ENCODE results near the gene CAP1.

CAP1 gene

DNA sequence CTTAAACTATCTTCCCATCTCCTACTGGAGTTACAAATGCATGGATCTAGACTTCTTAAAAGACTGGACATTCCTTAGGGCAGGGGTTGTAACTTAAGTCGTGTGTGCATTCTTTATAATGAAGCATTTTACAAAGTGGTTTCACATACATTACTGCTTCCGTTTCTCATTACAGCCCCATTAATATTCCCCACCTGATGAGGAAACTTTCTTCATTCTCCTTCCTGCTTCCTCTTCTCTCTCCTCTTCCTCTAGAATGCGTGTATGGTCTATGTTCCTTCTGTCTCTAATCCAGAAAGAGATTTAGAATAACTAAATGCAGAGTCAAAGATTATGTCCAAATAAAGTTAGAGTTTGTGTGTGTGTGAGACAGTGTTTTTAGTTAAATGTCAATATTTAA lies 1.8 kb upstream of the CAP1 start:
- no peak overlapping the region for H3K4me3 ChIP-seq (ENCODE audit: low read depth, low read length)
- ChIA-PET CTCF (interaction anchor here (0.9 to 1.1 kb wide), 3 partner anchors 8 to 240 kb away, joined by 3 to 4 read pairs (median 3); no protein-coding TSS in a partner anchor), POLR2A (no interaction called here)
- TF ChIP-seq, protein P1, sequence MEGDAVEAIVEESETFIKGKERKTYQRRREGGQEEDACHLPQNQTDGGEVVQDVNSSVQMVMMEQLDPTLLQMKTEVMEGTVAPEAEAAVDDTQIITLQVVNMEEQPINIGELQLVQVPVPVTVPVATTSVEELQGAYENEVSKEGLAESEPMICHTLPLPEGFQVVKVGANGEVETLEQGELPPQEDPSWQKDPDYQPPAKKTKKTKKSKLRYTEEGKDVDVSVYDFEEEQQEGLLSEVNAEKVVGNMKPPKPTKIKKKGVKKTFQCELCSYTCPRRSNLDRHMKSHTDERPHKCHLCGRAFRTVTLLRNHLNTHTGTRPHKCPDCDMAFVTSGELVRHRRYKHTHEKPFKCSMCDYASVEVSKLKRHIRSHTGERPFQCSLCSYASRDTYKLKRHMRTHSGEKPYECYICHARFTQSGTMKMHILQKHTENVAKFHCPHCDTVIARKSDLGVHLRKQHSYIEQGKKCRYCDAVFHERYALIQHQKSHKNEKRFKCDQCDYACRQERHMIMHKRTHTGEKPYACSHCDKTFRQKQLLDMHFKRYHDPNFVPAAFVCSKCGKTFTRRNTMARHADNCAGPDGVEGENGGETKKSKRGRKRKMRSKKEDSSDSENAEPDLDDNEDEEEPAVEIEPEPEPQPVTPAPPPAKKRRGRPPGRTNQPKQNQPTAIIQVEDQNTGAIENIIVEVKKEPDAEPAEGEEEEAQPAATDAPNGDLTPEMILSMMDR (IDR thresholded peaks at IDR 0.05; ENCODE audit: insufficient read depth, low read length, missing control alignments), result no peak
- no peak for DNase-seq (ENCODE audit: low read depth, low spot score)

DNA sequence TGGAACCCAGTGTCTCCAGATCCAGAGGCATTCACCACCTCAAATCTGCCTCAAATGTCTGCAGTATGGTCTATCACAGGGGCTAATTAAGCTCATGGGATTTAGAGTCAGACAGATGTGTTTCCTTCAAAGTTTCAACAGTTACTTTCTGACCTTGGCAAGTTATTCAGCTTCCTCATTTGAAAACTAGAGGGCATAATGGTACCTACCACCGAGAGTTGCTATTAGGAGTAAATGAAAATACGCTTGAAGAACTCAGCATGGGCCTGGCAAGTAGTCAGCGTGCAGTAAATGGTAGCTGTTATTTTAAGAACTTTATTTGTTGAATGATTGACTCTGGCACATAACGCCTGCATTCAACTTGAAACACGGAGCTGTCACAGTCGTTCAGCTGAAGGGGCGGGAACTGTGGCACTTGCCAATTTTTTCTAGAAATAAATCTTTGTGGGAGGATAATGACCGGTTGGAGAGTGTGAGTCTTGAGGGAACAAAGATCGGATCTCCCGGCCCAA lies 1.2 kb upstream of the CAP1 start:
- TF ChIP-seq, protein P1 (IDR thresholded peaks at IDR 0.05; ENCODE audit: insufficient read depth, low read length, missing control alignments), result no peak
- CTCF ChIA-PET, result interaction anchor here (0.9 to 1.0 kb wide), 2 partner anchors 9 to 240 kb away, joined by 3 to 4 read pairs; no protein-coding TSS in a partner anchor
- H3K4me3 ChIP-seq (ENCODE audit: low read depth, low read length), result peak overlapping the region; percentile 83
- POLR2A ChIA-PET, result interaction anchor here (0.8 kb wide), 1 partner anchor 11 kb away, joined by 4 read pairs; no protein-coding TSS in a partner anchor
- no peak for DNase-seq (ENCODE audit: low read depth, low spot score)

- ChIA-PET POLR2A (interaction anchor here (0.7 to 1.2 kb wide), 4 partner anchors 10 to 12 kb away, joined by 4 read pairs; no protein-coding TSS in a partner anchor), CTCF (interaction anchor here (0.8 to 1.2 kb wide), 6 partner anchors 9 to 241 kb away, joined by 3 to 4 read pairs (median 3); no protein-coding TSS in a partner anchor)
- TF ChIP-seq, protein P1 (IDR thresholded peaks at IDR 0.05; ENCODE audit: insufficient read depth, low read length, missing control alignments), result no peak
- DNase-seq (ENCODE audit: low read depth, low spot score), result no peak
- peak overlapping the region; percentile 83 for H3K4me3 ChIP-seq (ENCODE audit: low read depth, low read length)
Measured at GRCh38 chr1:40039757-40040510, 595 bp upstream of the CAP1 start.

GRCh38 chr1:40041466-40041838 lies 923 bp downstream of the CAP1 start:
- ChIA-PET POLR2A (interaction anchor here (0.6 to 1.2 kb wide), 3 partner anchors 9 to 27 kb away, joined by 3 to 4 read pairs (median 3); no protein-coding TSS in a partner anchor), CTCF (interaction anchor here (1.5 to 1.7 kb wide), 2 partner anchors 9 to 15 kb away, joined by 7 to 9 read pairs; no protein-coding TSS in a partner anchor)
- TF ChIP-seq, protein P1 (IDR thresholded peaks at IDR 0.05; ENCODE audit: insufficient read depth, low read length, missing control alignments), result no peak
- H3K4me3 ChIP-seq (ENCODE audit: low read depth, low read length), result peak overlapping the region; percentile 98
- DNase-seq (ENCODE audit: low read depth, low spot score), result no peak

GRCh38 chr1:40042341-40042740 lies 1.8 kb downstream of the CAP1 start:
- ChIA-PET CTCF (interaction anchor here (0.9 to 1.7 kb wide), 3 partner anchors 10 to 16 kb away, joined by 3 to 9 read pairs (median 7); no protein-coding TSS in a partner anchor), POLR2A (interaction anchor here (0.6 to 0.8 kb wide), 2 partner anchors 108 to 273 kb away, joined by 3 read pairs; no protein-coding TSS in a partner anchor)
- H3K4me3 ChIP-seq (ENCODE audit: low read depth, low read length), result peak overlapping the region; percentile 98
- TF ChIP-seq, protein P1 (IDR thresholded peaks at IDR 0.05; ENCODE audit: insufficient read depth, low read length, missing control alignments), result no peak
- no peak for DNase-seq (ENCODE audit: low read depth, low spot score)

GRCh38 chr1:40044110-40044509 lies 3.6 kb downstream of the CAP1 start:
- POLR2A ChIA-PET, result interaction anchor here (0.8 kb wide), 1 partner anchor 294 kb away, joined by 3 read pairs; no protein-coding TSS in a partner anchor
- DNase-seq (ENCODE audit: low read depth, low spot score), result no peak
- CTCF ChIA-PET, result interaction anchor here (1.0 kb wide), 1 partner anchor 12 kb away, joined by 7 read pairs; no protein-coding TSS in a partner anchor
- TF ChIP-seq, protein P1 (IDR thresholded peaks at IDR 0.05; ENCODE audit: insufficient read depth, low read length, missing control alignments), result no peak
- no peak overlapping the region for H3K4me3 ChIP-seq (ENCODE audit: low read depth, low read length)
